Measurements from ENCODE around the gene SMAD9.
A peak's percentile ranks its signal among the peaks of the same experiment; 100 is the strongest.
"Not testable (repeated sequence)": the region's sequence is repeated elsewhere in the genome, so short reads cannot be mapped to it uniquely, and the experiment has no call there.

Gene SMAD9

DNA sequence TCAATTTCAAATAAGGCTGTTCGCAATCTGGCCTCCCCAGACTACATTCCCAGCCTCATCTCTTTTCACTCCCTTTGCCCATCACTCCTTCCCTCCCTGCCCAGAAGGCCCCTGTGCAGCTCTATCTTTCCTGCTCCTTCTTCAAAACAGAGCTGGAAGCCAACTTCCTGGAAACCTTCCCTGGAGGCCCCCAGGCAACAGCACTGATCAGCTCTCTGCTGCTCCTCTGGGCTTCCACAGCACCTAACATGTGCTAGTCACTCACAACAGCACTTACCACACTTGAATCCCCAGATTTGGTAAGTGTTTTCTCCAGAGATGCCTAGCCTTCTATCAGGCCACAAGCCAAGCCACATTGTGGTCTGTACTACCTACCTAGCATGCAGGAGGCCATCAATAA is 9.5 kb downstream of the SMAD9 start:
- no peak for DNase-seq

DNA sequence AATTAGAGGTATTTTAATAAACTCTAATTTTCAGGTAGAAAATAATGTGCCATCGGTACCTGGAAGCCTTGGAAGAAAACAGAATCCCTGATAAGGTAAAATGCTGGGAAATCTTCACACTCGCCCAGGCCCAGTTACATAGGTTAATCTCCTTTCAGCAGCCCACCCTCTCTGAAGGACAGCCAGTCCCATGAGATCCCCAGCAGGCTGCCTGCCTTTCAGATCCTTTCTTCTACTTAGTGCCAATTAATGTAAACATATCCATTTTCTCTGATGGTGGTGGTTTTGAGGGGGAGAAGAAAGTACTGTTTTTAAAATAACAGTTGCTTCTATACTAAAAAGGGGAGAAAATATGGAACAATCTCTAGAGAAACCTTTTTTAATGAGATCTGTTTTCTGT is 12.2 kb downstream of the SMAD9 start:
- no peak for DNase-seq

DNA sequence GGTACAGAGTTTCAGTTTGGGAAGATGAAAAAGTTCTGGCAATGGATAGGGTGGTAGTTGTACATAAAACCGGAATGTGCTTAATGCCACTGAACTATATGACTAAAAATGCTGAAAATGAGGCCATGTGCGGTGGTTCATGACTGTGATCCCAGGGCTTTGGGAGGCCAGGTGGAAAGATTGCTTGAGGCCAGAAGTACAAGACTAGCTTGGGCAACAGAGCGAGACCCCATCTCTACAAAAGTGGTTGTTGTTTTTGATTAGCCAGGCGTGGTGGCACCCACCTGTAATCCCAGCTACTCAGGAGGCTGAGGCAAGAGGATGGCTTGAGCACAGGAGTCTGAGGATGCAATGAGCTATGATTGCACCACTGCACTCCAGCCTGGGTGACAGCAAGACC is 12.8 kb downstream of the SMAD9 start:
- no peak for DNase-seq

DNA sequence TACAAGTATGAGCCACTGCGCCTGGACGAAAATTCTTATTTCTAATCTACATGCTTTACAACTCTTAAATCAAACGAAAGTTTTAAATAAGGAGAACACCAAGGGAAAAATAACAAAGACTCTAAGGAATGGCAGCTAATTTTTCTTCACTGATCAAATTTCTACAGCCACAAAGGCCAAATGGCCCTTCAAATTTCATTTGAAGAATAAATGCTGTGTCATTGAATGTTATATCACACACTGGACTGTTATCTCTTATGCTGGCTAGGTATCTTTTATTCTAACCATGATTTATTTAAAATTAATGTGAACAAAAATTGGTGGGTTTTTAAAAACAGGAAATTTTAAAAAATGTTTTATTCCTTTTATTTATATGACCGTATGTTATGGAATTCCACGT is 14.1 kb downstream of the SMAD9 start:
- DNase-seq: no peak

DNA sequence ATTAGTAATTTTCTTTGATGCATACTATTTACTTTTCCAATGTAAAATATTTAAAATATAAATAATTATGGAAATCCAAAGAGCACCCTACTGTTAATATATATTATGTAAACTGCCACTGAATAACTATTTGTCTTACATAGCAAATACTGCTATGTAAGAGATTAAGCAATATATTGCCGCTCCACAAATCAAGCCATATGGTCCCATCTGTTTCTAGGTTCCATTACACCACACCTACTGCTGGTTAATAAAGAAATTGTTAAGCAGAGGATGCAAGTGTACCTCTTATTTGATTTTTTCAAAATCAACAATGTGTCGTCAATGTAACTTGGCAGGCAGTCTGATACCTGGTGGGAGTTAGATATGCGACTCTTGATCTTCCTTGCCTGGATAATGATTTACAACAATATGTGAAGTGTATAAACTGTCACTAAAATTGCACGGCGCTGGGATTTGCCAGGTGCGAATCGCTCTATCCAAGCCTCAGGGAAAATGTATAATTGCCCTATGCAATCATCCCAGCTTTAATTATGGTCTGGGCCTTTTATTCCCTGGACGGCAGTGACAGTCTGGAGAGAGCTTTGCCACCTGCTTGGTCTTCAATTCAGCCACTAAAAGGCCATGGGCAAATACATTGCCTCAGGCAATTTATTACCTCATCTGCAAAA is 16.0 kb downstream of the SMAD9 start:
- DNase-seq: no peak

DNA sequence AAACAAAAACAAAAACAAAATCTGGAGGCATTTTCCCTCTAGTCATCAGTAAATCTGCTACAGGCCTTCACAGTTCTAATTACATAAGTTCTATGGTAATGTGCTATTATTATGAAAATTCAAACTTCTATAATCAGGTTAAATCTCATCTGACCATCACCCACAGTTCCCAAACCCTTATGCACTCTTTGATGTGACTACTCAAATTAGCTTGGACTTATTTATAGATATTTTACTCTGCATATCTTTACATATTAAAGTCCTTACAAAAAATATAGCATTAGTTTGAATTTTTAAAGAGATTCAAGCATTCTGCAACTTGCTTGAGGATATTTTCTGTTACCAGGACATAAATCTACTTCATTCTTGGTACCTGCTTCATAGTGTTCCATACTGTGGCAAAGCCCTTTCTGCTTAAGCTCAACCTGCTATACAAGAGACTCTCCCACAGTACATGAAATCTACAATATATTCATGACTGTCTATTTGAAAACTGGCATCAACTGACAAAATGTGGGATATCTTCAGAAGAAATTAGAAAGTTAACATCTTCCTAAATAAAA is 22.9 kb downstream of the SMAD9 start:
- no peak for DNase-seq

DNA sequence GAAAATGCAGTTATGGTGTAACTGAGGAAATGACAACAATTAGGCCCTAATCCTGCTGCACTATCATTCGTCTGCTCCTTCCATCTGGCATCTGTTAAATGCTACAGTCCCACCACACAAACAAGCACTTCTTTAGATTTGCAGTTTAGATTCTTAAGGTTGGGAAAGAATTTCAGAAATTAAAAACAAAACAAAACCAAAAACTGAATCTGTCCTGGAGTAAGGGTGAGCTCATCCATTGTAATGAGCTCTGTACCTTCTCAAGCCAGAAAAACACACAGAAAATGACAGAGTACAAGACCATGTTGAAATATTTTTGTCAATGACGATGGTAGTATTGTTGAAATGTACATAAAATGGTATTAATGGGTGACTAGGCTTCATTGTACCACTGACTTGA is 28.3 kb downstream of the SMAD9 start:
- DNase-seq: no peak

DNA sequence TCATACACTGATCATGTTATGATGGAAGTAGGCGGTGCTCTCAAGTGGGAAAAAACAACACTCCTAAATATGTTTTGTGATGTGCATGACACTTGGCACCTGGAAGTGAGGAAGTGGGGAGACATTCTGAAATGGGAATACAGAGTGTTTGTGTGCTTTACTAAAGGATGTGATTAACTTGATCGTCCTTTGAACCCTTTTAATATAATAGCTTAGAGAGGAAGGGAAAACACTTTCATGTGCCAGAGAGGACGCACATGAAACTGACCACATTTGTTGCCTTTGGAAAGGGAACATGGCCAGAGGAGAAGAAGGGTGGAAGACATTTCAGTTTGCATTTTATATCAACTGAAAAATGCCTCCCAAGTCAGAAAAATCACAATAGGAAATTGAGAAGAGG is 31.4 kb downstream of the SMAD9 start:
- DNase-seq: no peak

DNA sequence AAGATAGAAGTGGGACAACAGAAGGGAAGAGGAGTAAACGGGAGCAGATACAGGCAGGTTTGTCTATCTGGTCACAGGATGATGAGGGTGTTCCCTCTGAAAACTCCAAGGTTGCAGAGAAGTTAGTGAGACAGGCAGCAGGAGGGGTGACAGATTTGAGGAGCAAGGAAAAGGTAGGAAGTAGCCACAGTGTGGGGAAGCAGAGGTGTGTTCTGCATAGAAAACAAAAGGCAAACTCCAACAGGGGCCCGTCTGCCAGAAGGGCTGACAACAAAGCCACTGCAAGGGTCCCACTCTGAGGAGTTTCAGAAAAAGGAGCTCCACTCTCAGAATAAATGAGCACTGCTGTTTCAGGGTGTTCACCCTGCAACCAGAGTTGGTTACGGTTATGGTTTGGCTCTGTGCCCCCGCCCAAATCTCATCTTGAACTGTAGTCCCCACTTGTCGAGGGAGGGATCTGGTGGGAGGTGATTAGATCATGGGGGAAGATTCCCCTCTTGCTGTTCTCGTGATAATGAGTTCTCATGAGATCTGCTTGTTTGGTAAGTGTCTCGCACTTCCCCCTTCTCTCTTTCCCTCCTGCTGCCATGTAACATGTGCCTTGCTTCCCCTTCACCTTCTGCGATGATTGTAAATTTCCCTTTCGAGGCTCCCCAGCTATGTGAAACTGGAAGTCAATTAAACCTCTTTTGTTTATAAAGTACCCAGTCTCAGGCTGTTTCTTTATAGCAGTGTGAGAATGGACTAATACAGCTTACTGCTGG is 32.1 kb downstream of the SMAD9 start:
- peak; percentile 63 for DNase-seq

DNA sequence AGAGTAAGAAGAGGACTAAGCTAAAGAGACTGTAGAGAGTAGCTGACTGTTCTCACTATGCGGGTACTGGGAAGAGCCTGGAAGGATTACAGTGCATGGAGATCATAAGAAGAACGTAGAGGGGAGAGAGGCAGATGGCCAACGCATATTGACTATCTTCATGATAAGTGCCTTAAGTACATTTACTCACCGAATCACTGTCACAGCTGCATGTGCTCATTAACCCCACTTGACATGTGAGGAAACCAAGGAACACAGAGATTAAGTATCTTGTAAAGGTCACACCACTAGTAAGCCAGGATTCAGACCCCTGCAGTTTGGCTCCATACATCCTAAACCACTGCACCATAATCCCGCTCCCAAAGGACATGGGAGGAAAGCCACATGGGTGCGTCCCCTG is 34.1 kb downstream of the SMAD9 start:
- DNase-seq: no peak

DNA sequence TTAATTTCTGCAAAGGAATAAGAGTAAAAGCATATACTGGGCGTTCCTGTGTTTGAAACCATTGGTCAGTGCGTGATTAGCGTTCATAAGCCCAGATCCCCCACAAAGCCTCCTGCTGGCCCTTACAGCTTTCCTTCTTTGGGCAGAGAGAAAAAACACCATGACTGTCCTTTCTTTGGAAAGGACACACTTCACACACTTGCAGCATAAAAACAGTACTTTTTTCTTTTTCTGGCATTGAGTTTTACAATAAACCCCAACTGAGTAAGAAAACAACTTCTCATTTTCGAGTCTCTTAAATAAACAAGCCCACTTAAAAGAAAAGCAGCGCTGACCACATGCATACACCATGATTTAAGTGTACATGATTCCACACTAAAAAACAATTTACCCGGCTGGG is 35.8 kb downstream of the SMAD9 start:
- DNase-seq: no peak

DNA sequence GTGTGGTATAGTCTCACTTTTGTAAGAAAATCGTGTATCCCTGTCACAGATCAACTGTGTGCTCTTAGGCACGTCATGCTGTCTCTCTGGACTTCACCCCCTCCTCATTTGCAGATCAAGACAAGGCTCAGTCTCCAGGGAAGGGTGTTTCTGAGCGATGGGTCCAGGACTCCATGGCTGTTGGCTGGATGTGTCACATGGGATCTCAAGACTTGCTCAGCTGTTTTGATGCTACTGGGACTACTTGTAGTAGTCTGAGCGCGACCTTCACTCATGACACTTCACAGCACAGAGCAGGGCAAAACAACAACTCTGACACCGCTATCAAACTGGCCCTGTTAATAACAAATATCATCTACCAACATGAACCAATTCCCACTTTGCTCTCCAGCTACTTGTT is 36.2 kb downstream of the SMAD9 start:
- DNase-seq: no peak

DNA sequence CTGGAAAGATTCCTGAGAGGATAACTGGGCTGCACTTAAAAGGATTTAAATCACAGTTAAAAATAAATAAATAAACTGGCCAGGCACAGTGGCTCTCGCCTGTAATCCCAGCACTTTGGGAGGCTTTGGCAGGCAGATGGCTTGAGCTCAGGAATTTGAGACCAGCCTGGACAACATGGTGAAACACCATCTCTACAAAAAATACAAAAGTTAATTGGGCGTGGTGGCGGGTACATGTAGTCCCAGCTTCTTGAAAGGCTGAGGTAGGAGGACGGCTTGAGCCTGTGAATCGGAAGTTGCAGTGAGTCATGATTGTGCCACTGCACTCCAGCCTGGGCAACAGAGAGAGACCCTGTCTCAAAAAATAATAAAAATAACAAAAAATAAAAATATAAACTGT is 36.6 kb downstream of the SMAD9 start:
- not testable (repeated sequence) for DNase-seq

DNA sequence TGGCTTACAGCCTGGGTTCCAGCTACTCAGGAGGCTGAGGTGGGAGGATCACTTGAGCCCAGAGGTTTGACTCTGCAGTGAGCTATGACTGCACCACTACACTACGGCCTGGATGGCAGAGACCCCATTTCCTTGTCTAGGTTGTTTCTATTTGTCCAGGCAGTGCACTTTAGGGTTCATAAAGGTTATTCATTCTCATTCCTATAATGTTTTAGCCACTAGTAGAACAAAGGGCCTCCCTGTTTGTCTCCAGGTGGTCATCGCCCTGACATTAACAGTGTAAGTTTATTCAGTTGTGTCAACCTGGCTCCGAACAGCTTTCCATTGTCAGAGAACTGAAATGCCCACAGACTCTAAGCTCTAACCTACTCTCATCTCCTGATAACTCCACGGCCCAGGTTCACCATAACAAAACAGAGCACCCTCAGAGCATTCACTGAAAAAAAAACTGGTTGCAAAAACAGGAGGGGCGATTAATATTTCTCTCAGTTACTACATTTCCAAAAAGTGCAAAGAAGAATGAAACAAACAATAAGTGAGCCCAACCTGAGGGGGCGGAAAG is 37.1 kb downstream of the SMAD9 start:
- DNase-seq: no peak

DNA sequence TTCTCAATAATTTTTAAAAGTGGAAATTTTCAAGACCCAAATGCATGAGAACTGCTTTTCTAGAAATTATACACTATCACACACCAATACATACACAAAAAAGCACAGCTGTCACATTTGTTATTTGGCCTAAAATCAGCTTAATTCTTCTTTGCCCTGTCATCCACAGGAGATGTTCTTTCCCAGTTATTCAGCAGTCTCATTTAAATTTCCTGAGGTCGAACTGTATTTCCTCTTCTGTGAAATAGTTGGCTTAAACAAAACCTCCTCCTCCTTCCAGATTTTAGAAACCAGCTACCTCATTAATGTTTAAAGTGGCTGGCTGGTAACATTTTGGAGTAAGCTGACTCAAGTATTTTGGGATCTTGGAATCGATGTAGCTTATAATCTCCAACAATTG is 39.1 kb downstream of the SMAD9 start:
- no peak for DNase-seq

DNA sequence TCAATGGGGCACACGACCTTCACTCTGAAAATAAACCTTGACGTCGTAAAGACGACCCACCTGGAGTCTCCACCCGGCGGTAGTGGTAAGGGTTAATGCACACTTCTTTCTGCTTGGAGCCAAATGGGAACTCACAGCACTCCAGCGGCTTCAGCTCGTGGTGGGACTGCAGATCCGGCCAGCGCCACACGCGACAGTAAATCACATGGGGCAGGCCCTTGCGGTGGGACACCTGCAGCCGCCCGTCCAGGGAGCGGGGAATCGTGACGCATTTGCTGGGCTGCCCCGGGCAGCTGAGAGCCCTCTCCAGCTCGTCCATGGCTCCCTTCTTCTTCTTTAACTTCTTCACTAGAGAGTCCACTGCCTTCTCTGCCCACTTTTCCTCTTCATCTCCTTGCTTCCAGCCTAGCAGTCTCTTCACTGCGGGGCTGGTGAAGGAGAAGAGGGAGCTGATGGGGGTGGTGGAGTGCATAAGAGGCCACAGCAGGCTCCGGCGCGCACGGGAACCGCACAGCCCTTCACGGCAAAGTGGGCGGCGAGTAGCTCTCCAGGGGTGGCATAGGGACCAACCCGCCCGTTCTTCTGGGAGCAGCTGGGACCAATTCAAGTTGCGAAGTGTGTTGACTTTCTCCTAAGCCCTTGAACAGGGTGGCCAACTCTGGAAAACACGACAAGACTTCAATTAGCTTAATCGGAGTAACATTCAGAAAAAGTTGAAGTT is 40.7 kb downstream of the SMAD9 start:
- no peak for DNase-seq

DNA sequence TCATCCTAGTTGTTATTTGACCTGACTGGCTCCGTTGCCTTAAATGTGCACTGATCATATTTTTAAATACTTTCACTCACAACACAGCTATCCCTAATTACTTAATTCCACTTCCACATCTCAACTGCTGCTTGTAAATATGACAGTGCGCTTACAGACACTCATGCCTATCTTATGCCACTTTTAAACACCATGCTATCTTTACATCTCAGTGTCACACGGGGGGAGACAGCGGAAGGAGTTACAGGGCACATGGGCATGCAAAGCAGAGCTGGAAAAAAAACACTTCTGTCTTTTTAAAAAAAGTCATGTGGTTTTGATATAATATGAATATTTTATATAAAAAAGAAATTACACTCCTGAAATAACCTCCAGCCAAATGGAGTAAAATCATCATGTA is 44.1 kb downstream of the SMAD9 start:
- no peak for DNase-seq

DNA sequence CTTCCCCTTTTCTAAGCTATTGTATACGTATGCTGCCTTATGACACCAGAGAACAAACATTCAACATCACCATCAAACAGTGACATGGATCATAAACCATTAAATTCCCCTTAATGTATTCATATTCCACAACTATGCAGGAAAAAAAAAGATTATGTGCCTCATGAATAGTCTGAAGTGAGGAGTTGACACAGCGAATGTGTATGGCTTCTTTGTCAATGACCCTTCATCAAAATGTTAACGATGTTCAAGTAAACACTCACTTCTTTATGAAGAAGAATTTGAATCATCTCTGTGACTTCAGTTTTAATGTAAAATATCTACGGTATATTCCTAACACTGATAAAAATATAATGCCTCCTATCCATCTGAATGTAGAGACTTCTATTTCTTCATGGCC is 44.6 kb downstream of the SMAD9 start:
- DNase-seq: no peak

DNA sequence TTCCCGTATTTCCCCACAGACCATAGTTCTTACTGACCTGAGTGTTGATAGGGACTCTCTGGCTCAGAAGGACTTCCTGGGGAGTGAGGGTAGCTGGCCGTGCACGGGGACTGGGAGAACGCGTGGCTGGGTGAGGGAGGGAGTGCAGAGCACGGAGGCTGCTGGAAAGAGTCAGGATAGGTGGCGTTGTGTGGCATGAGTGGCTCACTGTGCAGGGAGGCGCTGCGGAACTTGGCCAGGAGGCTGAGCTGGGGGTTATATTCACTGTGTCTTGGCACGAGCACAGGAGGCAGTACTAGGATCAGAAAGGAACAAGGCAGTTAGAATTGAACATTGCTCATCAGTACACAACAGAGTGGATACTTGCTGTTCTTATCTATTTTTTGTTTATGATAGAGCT is 47.4 kb downstream of the SMAD9 start:
- DNase-seq: no peak

DNA sequence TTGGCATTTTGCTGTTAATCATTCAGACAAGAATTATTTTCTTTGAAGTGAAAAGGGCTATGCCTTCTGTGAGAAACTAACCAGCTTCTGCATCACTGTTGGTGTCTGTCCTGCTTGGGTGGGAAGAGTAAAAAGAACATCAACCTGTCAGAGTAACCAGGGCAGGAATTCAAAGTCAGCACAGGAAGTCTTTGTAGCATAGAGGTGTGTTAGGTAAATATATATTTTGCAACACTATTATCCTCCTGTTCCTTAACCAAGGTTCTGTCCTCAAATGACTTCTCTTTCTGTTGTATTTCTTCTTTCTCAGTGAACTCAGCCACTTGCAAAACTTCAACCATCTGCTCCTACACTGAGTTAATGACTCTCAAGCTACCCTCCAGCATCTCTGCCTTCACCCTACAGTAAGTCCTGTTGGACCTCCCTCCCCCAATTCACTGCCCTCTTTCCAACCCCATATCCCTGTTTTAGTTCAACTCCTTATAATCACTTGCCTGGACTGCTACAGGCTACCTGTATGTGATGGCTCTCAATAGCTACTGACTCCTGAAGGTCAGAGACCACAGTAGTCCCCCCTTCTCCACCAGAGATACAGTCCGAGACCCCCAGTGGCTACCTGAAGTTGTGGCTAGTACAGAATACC is 49.9 kb downstream of the SMAD9 start:
- DNase-seq: no peak

DNA sequence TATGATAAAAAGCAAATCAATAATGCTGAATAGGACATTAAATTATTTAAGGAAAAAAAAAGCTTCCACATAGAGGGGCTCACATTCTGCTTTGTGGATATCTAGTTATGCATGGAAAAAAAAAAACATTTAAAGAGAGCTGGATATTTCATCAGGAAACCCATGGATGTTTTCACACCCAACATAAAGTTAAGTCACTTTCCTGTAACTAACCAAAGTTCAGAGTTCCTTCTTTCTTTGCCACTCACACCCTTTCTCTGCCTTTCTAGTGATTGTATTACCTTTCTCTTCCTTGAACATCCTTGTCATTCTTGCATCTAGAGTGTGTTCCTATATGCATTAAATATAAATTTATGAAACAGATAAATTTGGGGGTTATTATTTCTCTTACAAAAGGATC is 53.8 kb downstream of the SMAD9 start:
- no peak for DNase-seq

DNA sequence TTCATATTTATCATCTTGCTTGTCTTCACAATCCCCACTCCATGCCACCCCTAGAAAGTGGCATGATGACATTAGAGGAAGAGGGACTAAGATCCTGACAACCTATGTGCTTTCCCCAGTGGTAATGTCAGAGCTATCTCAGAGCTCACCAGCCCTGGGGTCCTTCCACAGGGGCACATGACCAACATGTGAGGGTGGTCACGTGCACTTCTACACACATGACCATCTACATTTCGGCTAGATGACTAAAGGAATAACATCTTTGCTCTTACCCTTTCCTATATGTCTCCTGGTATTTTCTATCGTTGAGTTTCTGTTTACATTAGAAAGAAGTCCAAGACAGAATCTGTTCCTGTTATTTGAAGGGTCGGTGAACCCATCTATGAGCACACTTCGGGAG is 54.8 kb downstream of the SMAD9 start:
- no peak for DNase-seq

DNA sequence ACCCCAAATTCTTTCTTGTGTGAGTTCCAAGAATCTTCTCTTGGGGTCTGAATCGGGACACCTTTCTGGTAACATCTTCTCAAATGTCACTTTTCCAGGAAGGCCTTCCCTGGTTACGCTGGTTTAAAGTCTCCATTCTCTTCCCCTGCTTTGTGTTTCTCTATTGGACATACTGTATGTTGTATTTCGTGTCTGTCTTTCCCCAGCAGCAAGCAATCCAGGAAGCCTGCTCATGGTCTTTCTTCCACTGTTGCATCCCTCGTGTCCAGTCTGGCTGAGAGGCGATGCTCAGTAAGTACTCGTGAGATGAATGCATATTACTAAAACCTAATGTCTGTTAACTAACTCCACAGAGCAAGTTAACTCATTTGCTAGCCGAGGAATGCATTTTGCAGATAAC is 57.3 kb downstream of the SMAD9 start:
- no peak for DNase-seq

Data from inflammatory macrophage treated with lipopolysaccharide for 4 hours (primary cell).